ENCODE data around the gene ACSM3.

DNA sequence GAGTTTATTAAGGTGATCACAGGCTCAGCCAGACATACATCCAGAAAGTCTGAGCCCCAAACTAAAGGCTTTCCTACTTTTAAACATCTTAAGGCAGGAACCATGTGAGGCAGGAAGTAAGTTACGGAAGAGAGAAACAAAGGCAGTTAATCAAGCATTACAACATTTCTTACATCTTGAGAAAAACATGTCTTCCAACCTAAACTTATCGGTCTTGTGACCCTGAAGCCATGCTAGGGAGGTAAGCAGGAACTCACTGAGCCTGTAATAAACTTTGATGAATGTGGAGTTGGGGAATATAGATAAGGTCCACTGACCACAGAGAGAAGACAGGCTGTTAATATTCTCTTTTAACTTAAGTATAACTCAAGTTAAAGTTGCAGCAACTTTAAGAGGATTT, 3.5 kb upstream of the ACSM3 start:
- TF ChIP-seq, protein P1, sequence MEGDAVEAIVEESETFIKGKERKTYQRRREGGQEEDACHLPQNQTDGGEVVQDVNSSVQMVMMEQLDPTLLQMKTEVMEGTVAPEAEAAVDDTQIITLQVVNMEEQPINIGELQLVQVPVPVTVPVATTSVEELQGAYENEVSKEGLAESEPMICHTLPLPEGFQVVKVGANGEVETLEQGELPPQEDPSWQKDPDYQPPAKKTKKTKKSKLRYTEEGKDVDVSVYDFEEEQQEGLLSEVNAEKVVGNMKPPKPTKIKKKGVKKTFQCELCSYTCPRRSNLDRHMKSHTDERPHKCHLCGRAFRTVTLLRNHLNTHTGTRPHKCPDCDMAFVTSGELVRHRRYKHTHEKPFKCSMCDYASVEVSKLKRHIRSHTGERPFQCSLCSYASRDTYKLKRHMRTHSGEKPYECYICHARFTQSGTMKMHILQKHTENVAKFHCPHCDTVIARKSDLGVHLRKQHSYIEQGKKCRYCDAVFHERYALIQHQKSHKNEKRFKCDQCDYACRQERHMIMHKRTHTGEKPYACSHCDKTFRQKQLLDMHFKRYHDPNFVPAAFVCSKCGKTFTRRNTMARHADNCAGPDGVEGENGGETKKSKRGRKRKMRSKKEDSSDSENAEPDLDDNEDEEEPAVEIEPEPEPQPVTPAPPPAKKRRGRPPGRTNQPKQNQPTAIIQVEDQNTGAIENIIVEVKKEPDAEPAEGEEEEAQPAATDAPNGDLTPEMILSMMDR (IDR thresholded peaks at IDR 0.05; ENCODE audit: low read depth, low read length, missing input control) = no peak
- no peak for TF ChIP-seq JUND (IDR thresholded peaks at IDR 0.05)
- TF ChIP-seq, protein P2, sequence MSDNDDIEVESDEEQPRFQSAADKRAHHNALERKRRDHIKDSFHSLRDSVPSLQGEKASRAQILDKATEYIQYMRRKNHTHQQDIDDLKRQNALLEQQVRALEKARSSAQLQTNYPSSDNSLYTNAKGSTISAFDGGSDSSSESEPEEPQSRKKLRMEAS (IDR thresholded peaks at IDR 0.05) = no peak
- TF ChIP-seq, protein P3, sequence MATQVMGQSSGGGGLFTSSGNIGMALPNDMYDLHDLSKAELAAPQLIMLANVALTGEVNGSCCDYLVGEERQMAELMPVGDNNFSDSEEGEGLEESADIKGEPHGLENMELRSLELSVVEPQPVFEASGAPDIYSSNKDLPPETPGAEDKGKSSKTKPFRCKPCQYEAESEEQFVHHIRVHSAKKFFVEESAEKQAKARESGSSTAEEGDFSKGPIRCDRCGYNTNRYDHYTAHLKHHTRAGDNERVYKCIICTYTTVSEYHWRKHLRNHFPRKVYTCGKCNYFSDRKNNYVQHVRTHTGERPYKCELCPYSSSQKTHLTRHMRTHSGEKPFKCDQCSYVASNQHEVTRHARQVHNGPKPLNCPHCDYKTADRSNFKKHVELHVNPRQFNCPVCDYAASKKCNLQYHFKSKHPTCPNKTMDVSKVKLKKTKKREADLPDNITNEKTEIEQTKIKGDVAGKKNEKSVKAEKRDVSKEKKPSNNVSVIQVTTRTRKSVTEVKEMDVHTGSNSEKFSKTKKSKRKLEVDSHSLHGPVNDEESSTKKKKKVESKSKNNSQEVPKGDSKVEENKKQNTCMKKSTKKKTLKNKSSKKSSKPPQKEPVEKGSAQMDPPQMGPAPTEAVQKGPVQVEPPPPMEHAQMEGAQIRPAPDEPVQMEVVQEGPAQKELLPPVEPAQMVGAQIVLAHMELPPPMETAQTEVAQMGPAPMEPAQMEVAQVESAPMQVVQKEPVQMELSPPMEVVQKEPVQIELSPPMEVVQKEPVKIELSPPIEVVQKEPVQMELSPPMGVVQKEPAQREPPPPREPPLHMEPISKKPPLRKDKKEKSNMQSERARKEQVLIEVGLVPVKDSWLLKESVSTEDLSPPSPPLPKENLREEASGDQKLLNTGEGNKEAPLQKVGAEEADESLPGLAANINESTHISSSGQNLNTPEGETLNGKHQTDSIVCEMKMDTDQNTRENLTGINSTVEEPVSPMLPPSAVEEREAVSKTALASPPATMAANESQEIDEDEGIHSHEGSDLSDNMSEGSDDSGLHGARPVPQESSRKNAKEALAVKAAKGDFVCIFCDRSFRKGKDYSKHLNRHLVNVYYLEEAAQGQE (IDR thresholded peaks at IDR 0.05) = no peak
- no peak for TF ChIP-seq GABPA (IDR thresholded peaks at IDR 0.05 in 1 of 2, conservative IDR thresholded peaks at IDR 0.05 in 1 of 2)
- no peak for TF ChIP-seq YY1 (IDR thresholded peaks at IDR 0.05)
